Adrenal gland (tissue), 12 donors: ENCODE measurements around the gene SRPRB. TPM values are rescaled to one million over a fixed set of nuclear protein-coding genes. Genes with fewer than 3 reads are reported as not detected.

Experiments
- DNase-seq, 7 donors: peaks; one replicate each; pipeline ENCODE4 v3.0.0-alpha.2; 2019 to 2020
- H3K27ac ChIP-seq, 5 donors: fragments of 200-600 bp; sonication (generic) in 4 of 5; 1 replicate in 3 of 5; 2 replicates in 2 of 5; pipeline versions ENCODE4 v1.5.1 to v1.8.0; 2016 to 2020; ENCODE audit warnings: mild to moderate bottlenecking in 1 of 5
- H3K27me3 ChIP-seq: fragments of 200-600 bp; 2 replicates; pipeline ENCODE4 v1.8.0; 2021
- H3K36me3 ChIP-seq, 2 donors: fragments of 200-600 bp; replicated peaks in 1 of 2; 1 replicate in 1 of 2; 2 replicates in 1 of 2; pipeline versions ENCODE4 v1.5.1 to v1.8.0; 2018 to 2022
- H3K4me1 ChIP-seq, 2 donors: fragments of 200-600 bp; replicated peaks in 1 of 2; 1 replicate in 1 of 2; 2 replicates in 1 of 2; pipeline versions ENCODE4 v1.5.1 to v1.8.0; 2018 to 2021
- H3K4me3 ChIP-seq, 4 donors: fragments of 200-600 bp; sonication (generic) in 3 of 4; one replicate each; pipeline ENCODE4 v1.5.1; 2016 to 2018
- H3K9me3 ChIP-seq, 3 donors: fragments of 200-600 bp; sonication (generic) in 1 of 3; replicated peaks in 1 of 3; 1 replicate in 2 of 3; 2 replicates in 1 of 3; pipeline versions ENCODE4 v1.5.1 to v1.8.0; 2016 to 2021
- CTCF ChIP-seq, 6 experiments: fragments of 450-650 bp in 4 of 6; fragments of 200-600 bp in 2 of 6; sonication (generic) in 1 of 6; IDR thresholded peaks; 1 replicate in 5 of 6; 2 replicates in 1 of 6; pipeline versions ENCODE4 v1.5.1 to v1.8.0; 2016 to 2021; ENCODE audit warnings: antibody characterized with exemption in 6 of 6, mild to moderate bottlenecking in 2 of 6, moderate library complexity in 1 of 6
- POLR2A ChIP-seq, 2 donors: fragments of 450-650 bp; IDR thresholded peaks; one replicate each; pipeline ENCODE4 v1.6.1; 2017; ENCODE audit warnings: antibody characterized with exemption in 2 of 2, mild to moderate bottlenecking in 2 of 2, moderate library complexity in 1 of 2
- WGBS, 4 donors: extraction: QIAGEN DNeasy Blood & Tissue Kit in 2 of 4; methylation state at CpG; one replicate each; pipeline versions ENCODE4 v1.1.5 to v1.1.7; 2013 to 2017; 5-methylcytosine and 5-hydroxymethylcytosine counted together
- intact Hi-C, 2 donors: fragments of 100-400 bp; cut with DNase I; formaldehyde crosslinking; loops; one replicate each; pipeline versions ENCODE4 v1.14.1 to v1.15.0; 2022 to 2023
- polyA plus RNA-seq, 3 donors: library from polyadenylated mRNA; stranded (reverse); fragments of 200-250 nt in 2 of 3; fragments of 350-450 nt in 1 of 3; fragmentation: Illumina TruSeq in 1 of 3; extraction: RNeasy Lipid Tissue Mini Kit (QIAGEN cat#74804) in 1 of 3; gene quantifications; one replicate each; pipeline ENCODE4 v1.2.3, GENCODE V29; 2013 to 2014
- total RNA-seq, 9 donors: library from RNA; depleted of rRNA in 4 of 9; stranded (reverse); fragments of >200 nt in 4 of 9; fragments of 120-200 nt in 1 of 9; fragmentation: NEBNext Ultra II Directional in 1 of 9; extraction: Animal tissue kit (Norgen Biotek cat#: 25700) in 1 of 9; gene quantifications; one replicate each; pipeline versions ENCODE4 v1.1.0 to v1.2.4, GENCODE V29; 2013 to 2023
- donor health status: healthy with polysubstance abuse.
- donor health status: Bipolar disorder and iron deficiency.
- donor health status: DM: yes; HTN: yes; CAD: no.
- donor health status: DM: no; HTN: no; CAD: no.
- donor health status: DM: no; HTN: no; CAD: no.
- donor health status: DM: yes; HTN: yes; CAD: no.

The SRPRB gene
- total and polyA plus RNA-seq, 12 donors = 13.0 to 177 (median 48.7) TPM

GRCh38 chr3:133804896-133805295, 719 bp upstream of the SRPRB start:
- H3K36me3 ChIP-seq = peaks cover 0 to 5% of the 10 kb centered on the region in 2 donors
- no peaks in the 10 kb centered on the region for H3K9me3 ChIP-seq
- DNase-seq = no peak
- WGBS, 4 donors = 70 to 81% (median 73%) methylated on average over 4 of the region's 4 CpGs
- no peaks in the 10 kb centered on the region for H3K27me3 ChIP-seq
- peaks cover 10 to 11% of the 10 kb centered on the region in 2 donors for H3K4me1 ChIP-seq
- intact Hi-C loops = no loop called here
- H3K4me3 ChIP-seq = peak overlapping the region in 2 of 4 donors; percentile 57 to 59
- TF ChIP-seq POLR2A (IDR thresholded peaks at IDR 0.05) = no peak
- no peak for TF ChIP-seq CTCF (IDR thresholded peaks at IDR 0.05)
- H3K27ac ChIP-seq = no peak overlapping the region

DNA sequence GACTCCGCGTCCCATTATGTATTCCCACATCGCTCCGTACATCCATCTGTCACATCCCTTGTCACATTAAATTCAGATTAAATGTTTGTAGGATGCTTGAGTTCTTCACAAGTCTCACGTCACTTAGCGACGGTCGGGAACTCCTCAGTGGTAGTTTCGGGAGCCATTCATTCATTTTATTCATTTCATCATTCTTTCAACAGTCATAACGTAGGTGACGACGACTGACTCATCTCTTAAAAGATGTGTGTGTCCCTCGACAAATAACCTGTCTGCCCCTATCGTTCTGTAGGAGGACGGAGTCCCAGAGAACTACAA, 272 bp upstream of the SRPRB start:
- Histone ChIP-seq H3K4me1 (peaks cover 10 to 11% of the 10 kb centered on the region in 2 donors), H3K36me3 (peaks cover 0 to 5% of the 10 kb centered on the region in 2 donors), H3K4me3 (peak overlapping the region in 2 of 4 donors; percentile 57 to 59), H3K9me3 (no peaks in the 10 kb centered on the region), H3K27ac (peak overlapping the region in 1 of 5 donors; percentile 69), H3K27me3 (no peaks in the 10 kb centered on the region)
- intact Hi-C loops = no loop called here
- TF ChIP-seq POLR2A (IDR thresholded peaks at IDR 0.05) (no peak), CTCF (IDR thresholded peaks at IDR 0.05) (no peak)
- DNase-seq = no peak
- 8 to 15% (median 13%) methylated on average over 13 to 15 of the region's 15 CpGs for WGBS, 4 donors

DNA sequence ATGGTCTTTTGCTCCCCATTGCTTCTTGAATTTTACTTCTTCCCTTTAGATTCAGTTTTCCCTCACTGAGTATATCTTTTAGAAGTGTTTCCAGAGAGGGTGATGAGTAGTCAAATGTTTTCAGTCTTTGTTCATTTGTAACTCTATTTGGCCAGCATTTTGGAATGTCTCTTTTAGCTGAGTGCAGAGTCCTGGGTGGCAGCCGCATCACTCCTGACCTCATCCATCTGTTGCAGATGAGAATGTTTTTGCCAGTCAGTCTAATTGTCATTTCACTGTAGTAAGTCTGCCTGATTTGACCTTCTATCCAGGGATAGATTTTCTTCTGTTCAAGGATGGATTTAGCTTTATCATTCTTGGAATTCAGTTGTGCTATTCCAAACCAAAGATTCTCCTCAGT, 7.3 kb downstream of the SRPRB start:
- WGBS, 4 donors = 65 to 81% (median 76%) methylated on average over 1 of the region's 1 CpG
- no peak for DNase-seq
- intact Hi-C loops = no loop called here
- TF ChIP-seq CTCF (IDR thresholded peaks at IDR 0.05) (no peak), POLR2A (IDR thresholded peaks at IDR 0.05) (no peak)
- H3K4me1 ChIP-seq = no peaks in the 10 kb centered on the region
- H3K9me3 ChIP-seq = no peaks in the 10 kb centered on the region
- no peaks in the 10 kb centered on the region for H3K27me3 ChIP-seq
- H3K4me3 ChIP-seq = no peak overlapping the region
- H3K27ac ChIP-seq = no peak overlapping the region
- H3K36me3 ChIP-seq = peaks cover 0 to 44% of the 10 kb centered on the region in 2 donors

- WGBS, 4 donors = 87 to 91% (median 90%) methylated on average over 2 of the region's 2 CpGs
- intact Hi-C loops = no loop called here
- Histone ChIP-seq H3K36me3 (peaks cover 0 to 54% of the 10 kb centered on the region in 2 donors), H3K4me1 (no peaks in the 10 kb centered on the region), H3K27me3 (no peaks in the 10 kb centered on the region), H3K9me3 (no peaks in the 10 kb centered on the region), H3K27ac (no peak overlapping the region), H3K4me3 (no peak overlapping the region)
- no peak for DNase-seq
- TF ChIP-seq POLR2A (IDR thresholded peaks at IDR 0.05) (no peak), CTCF (IDR thresholded peaks at IDR 0.05) (no peak)
Measured at GRCh38 chr3:133815386-133815785, 9.8 kb downstream of the SRPRB start.
